Measurements from ENCODE around the gene ZFYVE27. TPM values are rescaled to one million over a fixed set of nuclear protein-coding genes. Genes with fewer than 3 reads are reported as not detected.

Gene ZFYVE27
- total RNA-seq, 1 experiment from 2014 or later, result 31.7 TPM

DNA sequence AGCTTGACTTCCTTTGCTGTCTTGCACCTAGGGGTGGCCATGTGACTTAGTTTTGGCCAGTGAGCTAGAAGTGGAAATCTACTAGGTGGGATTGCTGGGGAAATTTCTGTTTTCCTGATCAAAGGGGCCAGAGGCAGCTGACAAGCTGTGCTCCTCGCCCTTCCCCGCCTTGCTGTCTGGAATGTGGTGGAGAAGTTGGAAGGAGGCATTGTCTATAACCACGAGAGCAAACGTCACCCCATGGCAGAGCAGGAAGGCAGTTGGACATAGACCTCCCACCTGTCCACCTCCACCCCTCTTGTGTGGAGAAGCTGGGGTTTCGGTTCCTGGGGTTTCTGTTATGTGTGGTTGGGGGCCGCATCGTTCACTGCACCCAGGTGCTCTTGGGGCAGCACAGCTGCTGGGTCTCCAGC, 27.6 kb downstream of the ZFYVE27 start:
- H3K27me3 ChIP-seq (replicated peaks; ENCODE audit: insufficient read depth, low read depth, low read length, poor library complexity), result no peaks in the 10 kb centered on the region
- ChIA-PET CTCF (interaction anchor here (0.6 kb wide), 1 partner anchor 105 kb away, joined by 3 read pairs; no protein-coding TSS in a partner anchor), POLR2A (ENCODE audit: low non-redundant PET) (no interaction called here)
- H3K4me1 ChIP-seq (ENCODE audit: insufficient read depth, low read length, poor library complexity, severe bottlenecking), result no peaks in the 10 kb centered on the region
- TF ChIP-seq, protein P1, sequence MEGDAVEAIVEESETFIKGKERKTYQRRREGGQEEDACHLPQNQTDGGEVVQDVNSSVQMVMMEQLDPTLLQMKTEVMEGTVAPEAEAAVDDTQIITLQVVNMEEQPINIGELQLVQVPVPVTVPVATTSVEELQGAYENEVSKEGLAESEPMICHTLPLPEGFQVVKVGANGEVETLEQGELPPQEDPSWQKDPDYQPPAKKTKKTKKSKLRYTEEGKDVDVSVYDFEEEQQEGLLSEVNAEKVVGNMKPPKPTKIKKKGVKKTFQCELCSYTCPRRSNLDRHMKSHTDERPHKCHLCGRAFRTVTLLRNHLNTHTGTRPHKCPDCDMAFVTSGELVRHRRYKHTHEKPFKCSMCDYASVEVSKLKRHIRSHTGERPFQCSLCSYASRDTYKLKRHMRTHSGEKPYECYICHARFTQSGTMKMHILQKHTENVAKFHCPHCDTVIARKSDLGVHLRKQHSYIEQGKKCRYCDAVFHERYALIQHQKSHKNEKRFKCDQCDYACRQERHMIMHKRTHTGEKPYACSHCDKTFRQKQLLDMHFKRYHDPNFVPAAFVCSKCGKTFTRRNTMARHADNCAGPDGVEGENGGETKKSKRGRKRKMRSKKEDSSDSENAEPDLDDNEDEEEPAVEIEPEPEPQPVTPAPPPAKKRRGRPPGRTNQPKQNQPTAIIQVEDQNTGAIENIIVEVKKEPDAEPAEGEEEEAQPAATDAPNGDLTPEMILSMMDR (conservative IDR thresholded peaks at IDR 0.05; ENCODE audit: low read depth, low read length), result no peak
- TF ChIP-seq EZH2 (IDR thresholded peaks at IDR 0.05; ENCODE audit: borderline replicate concordance, low read depth, low read length, poor library complexity, severe bottlenecking), result no peak
- H3K36me3 ChIP-seq (ENCODE audit: insufficient read depth, low read length, poor library complexity, severe bottlenecking), result peaks cover 7% of the 10 kb centered on the region
- H3K4me3 ChIP-seq (ENCODE audit: low read depth, low read length, poor library complexity, severe bottlenecking), result no peak overlapping the region
- intact Hi-C loops (cut with micrococcal nuclease; ENCODE audit: unreplicated experiment), result no loop called here
- H3K9me3 ChIP-seq (ENCODE audit: low read depth, low read length, poor library complexity, severe bottlenecking), result no peaks in the 10 kb centered on the region
- no peak for DNase-seq (ENCODE audit: low spot score)
- H3K27ac ChIP-seq (ENCODE audit: low read depth, low read length, poor library complexity, severe bottlenecking), result no peak overlapping the region
- no TSS peak for BruUV-seq (replicated peaks)

DNA sequence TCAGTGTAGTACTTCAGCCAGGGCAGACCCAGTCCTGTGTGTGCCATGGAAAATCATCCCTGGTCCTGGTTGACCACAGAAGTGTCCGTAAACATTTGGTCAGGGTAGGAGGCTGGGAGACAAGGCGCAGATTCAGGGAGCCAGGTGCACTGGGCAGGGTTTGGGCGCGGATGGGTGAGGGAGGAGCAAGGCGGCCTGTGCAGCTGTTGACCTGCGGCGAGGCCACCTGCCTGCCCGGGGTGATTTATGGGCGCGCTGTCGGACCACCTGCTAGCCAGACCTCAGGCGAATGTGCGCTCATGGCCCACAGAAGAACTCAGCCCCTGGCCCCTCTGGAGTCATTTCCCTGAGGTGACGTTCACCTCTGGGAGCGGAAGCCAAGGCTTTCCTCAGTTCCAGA, 28.3 kb downstream of the ZFYVE27 start:
- Histone ChIP-seq H3K36me3 (ENCODE audit: insufficient read depth, low read length, poor library complexity, severe bottlenecking) (peaks cover under 1% of the 10 kb centered on the region), H3K4me3 (ENCODE audit: low read depth, low read length, poor library complexity, severe bottlenecking) (no peak overlapping the region), H3K9me3 (ENCODE audit: low read depth, low read length, poor library complexity, severe bottlenecking) (no peaks in the 10 kb centered on the region), H3K27ac (ENCODE audit: low read depth, low read length, poor library complexity, severe bottlenecking) (no peak overlapping the region), H3K4me1 (ENCODE audit: insufficient read depth, low read length, poor library complexity, severe bottlenecking) (no peaks in the 10 kb centered on the region), H3K27me3 (replicated peaks; ENCODE audit: insufficient read depth, low read depth, low read length, poor library complexity) (peaks cover 6% of the 10 kb centered on the region)
- intact Hi-C loops (cut with micrococcal nuclease; ENCODE audit: unreplicated experiment), result no loop called here
- no peak for DNase-seq (ENCODE audit: low spot score)
- TF ChIP-seq, protein P1 (conservative IDR thresholded peaks at IDR 0.05; ENCODE audit: low read depth, low read length), result no peak
- no peak for TF ChIP-seq EZH2 (IDR thresholded peaks at IDR 0.05; ENCODE audit: borderline replicate concordance, low read depth, low read length, poor library complexity, severe bottlenecking)
- BruUV-seq (replicated peaks), result no TSS peak
- ChIA-PET CTCF (no interaction called here), POLR2A (ENCODE audit: low non-redundant PET) (no interaction called here)

DNA sequence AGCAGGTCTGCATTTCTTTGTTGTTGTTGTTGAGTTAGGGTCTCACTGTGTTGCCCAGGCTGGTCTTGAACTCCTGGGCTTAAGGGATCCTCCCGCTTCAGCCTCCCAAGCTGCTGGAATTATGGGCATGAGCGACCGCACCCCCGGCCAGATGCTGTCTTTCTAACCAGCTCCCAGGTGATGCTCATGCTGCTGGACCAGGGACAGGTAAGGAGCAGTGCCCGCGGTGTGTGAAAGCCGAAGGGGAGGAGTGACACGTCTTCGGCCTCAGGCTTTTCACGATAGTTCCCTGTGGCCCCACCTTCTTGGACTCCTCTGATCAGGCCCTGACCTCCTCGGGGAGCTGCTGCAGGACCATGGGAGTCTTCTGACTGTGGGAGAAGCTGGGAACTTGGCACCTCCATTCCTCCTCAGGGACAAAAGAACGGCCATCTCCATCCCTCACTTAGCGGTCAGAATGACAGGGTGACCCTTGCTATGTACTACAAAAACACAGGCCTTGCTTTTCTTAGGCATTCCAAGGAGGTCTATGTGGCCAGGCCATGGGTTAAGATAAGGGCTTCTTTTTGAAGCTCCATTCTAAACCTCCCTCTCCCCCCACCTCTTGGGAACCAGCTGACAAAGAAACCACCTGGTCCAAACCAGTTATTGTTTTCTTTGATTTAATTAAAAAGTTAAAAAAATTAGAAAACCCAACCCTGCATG, 29.3 kb downstream of the ZFYVE27 start:
- no peak overlapping the region for H3K27ac ChIP-seq (ENCODE audit: low read depth, low read length, poor library complexity, severe bottlenecking)
- TF ChIP-seq, protein P1 (conservative IDR thresholded peaks at IDR 0.05; ENCODE audit: low read depth, low read length), result no peak
- TF ChIP-seq EZH2 (IDR thresholded peaks at IDR 0.05; ENCODE audit: borderline replicate concordance, low read depth, low read length, poor library complexity, severe bottlenecking), result no peak
- DNase-seq (ENCODE audit: low spot score), result no peak
- H3K4me3 ChIP-seq (ENCODE audit: low read depth, low read length, poor library complexity, severe bottlenecking), result no peak overlapping the region
- ChIA-PET CTCF (no interaction called here), POLR2A (ENCODE audit: low non-redundant PET) (no interaction called here)
- H3K4me1 ChIP-seq (ENCODE audit: insufficient read depth, low read length, poor library complexity, severe bottlenecking), result no peaks in the 10 kb centered on the region
- H3K9me3 ChIP-seq (ENCODE audit: low read depth, low read length, poor library complexity, severe bottlenecking), result no peaks in the 10 kb centered on the region
- intact Hi-C loops (cut with micrococcal nuclease; ENCODE audit: unreplicated experiment), result no loop called here
- no peaks in the 10 kb centered on the region for H3K36me3 ChIP-seq (ENCODE audit: insufficient read depth, low read length, poor library complexity, severe bottlenecking)
- no TSS peak for BruUV-seq (replicated peaks)
- H3K27me3 ChIP-seq (replicated peaks; ENCODE audit: insufficient read depth, low read depth, low read length, poor library complexity), result peaks cover 16% of the 10 kb centered on the region

Data from A673 (cell line).